Activated naive CD8-positive, alpha-beta T cell treated with anti-CD3 and anti-CD28 coated beads for 36 hours (primary cell): Measurements from ENCODE around the gene PGGHG. TPM values are rescaled to one million over a fixed set of nuclear protein-coding genes. Genes with fewer than 3 reads are reported as not detected.
"Not testable (repeated sequence)": the region's sequence is repeated elsewhere in the genome, so short reads cannot be mapped to it uniquely, and the experiment has no call there.

Source experiments
- DNase-seq: peaks from one replicate; pipeline ENCODE4 v3.0.0; 2021
- H3K27ac Mint-ChIP-seq: one replicate; pipeline ENCODE4 v1.8.0; 2022; ENCODE audit warnings: mild to moderate bottlenecking, moderate library complexity, mixed read lengths
- H3K27me3 Mint-ChIP-seq: one replicate; pipeline ENCODE4 v1.8.0; 2022; ENCODE audit warnings: mild to moderate bottlenecking, mixed read lengths
- H3K36me3 Mint-ChIP-seq: one replicate; pipeline ENCODE4 v1.8.0; 2021; ENCODE audit warnings: mild to moderate bottlenecking, mixed read lengths
- H3K4me1 Mint-ChIP-seq: one replicate; pipeline ENCODE4 v1.8.0; 2021; ENCODE audit warnings: mixed read lengths
- H3K4me3 Mint-ChIP-seq: one replicate; pipeline ENCODE4 v1.8.0; 2022; ENCODE audit warnings: mild to moderate bottlenecking, moderate library complexity, mixed read lengths
- H3K9me3 Mint-ChIP-seq: one replicate; pipeline ENCODE4 v1.8.0; 2022; ENCODE audit warnings: mixed read lengths
- total RNA-seq, 2 experiments: library from RNA; stranded (reverse); gene quantifications; one replicate each; pipeline ENCODE4 v1.2.3, GENCODE V29; 2021

Gene PGGHG
- total RNA-seq, 2 experiments from 2014 or later, result 206 to 209 TPM

DNA sequence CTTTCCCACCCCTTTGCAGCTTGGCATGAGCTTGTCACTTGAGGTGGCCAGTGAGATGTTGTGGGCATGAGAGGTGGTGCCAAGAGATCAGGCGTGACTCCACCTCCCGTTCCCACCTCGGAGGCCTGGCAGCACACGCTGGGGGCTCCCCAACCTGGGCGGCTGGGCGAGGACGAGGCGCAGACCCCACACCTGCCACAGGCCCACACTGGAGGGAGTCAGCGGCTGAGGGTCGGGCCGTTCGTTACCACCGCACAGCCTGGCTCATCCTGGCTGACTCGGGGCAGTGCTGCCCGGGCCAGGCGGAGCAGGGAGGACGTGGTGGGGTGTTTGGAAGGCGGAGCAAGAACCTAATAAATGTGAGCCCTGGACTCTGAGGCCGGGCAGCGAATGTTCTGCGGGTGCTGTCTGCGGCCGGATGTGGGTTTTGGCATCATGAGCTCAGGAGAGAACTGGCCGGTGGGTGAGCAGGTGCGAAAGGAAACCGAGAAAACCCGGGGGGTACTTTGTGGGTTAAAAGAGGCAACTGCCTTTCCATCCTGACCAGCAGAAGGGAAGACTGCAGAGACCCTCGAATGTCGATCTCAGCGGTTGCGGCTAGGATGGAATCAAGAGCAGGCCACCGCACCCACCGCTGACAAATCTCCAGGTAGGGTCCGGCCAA, 41.9 kb downstream of the PGGHG start:
- Mint-ChIP-seq H3K27me3 (peaks cover 4% of the 10 kb centered on the region), H3K4me1 (peaks cover 63% of the 10 kb centered on the region), H3K4me3 (peak overlapping the region; percentile 42), H3K36me3 (peaks cover 11% of the 10 kb centered on the region), H3K27ac (peak overlapping the region; percentile 69), H3K9me3 (peaks cover 8% of the 10 kb centered on the region)
- peak; percentile 60 for DNase-seq

- H3K4me1 Mint-ChIP-seq, result peaks cover 63% of the 10 kb centered on the region
- peaks cover 8% of the 10 kb centered on the region for H3K9me3 Mint-ChIP-seq
- DNase-seq, result no peak
- H3K27me3 Mint-ChIP-seq, result peaks cover 4% of the 10 kb centered on the region
- H3K36me3 Mint-ChIP-seq, result peaks cover 11% of the 10 kb centered on the region
- peak overlapping the region; percentile 42 for H3K4me3 Mint-ChIP-seq
- H3K27ac Mint-ChIP-seq, result peak overlapping the region; percentile 69
Observed at GRCh38 chr11:331358-332060, 42.6 kb downstream of the PGGHG start.

DNA sequence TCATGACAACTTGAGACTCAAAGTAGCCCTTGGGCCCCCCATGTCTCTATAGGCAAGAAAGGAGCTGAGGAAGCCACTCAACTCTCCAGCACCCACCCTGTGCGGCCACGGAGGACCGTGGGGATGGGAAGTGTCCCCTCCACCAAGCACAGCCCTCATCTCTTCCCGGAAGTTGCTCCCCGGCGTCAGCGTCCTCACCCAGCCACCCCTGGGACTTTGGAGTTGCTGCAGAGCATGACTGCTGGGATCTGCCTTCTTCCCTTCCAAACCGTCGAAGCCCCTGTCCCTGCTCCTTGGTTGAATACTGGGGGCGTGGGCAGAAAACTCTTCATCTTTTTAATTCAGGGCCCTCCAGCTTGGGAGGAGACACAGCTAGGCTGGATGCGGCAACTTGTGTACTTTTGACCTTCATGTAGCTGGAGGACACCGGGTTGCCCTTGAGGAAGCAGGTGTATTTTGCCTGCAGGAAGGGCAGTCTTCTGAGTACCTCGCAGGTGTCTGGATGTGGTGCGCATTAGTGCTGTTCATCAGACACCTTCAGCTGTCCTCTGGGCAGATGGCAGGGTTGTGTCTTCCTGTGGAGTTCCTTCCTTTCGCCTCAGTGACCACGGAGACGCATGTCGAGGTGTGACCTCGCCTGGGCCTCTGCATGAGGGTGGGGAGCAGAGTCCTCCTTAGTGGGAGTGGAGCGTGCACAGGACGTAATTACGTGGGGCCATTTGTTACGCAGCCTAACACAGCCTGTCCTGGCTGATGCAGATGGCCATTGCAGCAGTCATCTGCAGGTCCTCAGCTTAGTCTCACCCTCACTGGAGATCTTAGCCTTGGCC, 43.9 kb downstream of the PGGHG start:
- H3K4me1 Mint-ChIP-seq, result peaks cover 56% of the 10 kb centered on the region
- H3K9me3 Mint-ChIP-seq, result peaks cover 8% of the 10 kb centered on the region
- H3K27me3 Mint-ChIP-seq, result peaks cover 4% of the 10 kb centered on the region
- no peak for DNase-seq
- H3K27ac Mint-ChIP-seq, result peak overlapping the region; percentile 16
- peaks cover 11% of the 10 kb centered on the region for H3K36me3 Mint-ChIP-seq
- no peak overlapping the region for H3K4me3 Mint-ChIP-seq

DNA sequence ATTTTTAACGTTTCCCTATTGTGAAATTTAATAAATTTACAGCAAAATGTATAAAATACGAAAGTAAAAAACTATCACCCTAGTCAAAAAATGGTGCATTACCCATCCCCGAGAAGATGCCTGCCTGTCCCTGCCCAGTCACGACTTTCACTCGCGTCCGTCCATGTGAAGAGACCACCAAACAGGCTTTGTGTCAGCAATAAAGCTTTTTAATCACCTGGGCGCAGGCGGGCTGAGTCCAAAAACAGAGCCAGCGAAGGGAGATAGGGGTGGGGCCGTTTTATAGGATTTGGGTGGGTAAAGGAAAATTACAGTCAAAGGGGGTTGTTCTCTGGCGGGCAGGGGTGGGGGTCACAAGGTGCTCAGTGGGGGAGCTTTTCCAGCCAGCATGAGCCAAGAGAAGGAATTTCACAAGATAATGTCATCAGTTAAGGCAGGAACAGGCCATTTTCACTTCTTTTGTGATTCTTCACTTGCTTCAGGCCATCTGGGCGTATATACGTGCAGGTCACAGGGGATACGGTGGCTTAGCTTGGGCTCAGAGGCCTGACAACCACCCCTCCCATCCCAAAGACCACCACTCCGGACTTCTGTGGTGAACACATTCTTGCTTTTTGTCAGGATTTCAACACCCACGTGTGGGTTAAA, 44.8 kb downstream of the PGGHG start:
- not testable (repeated sequence) for H3K27ac Mint-ChIP-seq, H3K27me3 Mint-ChIP-seq
- H3K36me3 Mint-ChIP-seq, result peaks cover 11% of the 10 kb centered on the region

GRCh38 chr11:334264-334994, 45.5 kb downstream of the PGGHG start:
- H3K9me3 Mint-ChIP-seq, result peaks cover 3% of the 10 kb centered on the region
- H3K27ac Mint-ChIP-seq, result no peak overlapping the region
- peaks cover 4% of the 10 kb centered on the region for H3K27me3 Mint-ChIP-seq
- H3K4me1 Mint-ChIP-seq, result peaks cover 47% of the 10 kb centered on the region
- H3K4me3 Mint-ChIP-seq, result no peak overlapping the region
- DNase-seq, result no peak
- H3K36me3 Mint-ChIP-seq, result peaks cover 7% of the 10 kb centered on the region

More for the DNA sequence above, 44.8 kb downstream of the PGGHG start:
- H3K4me3 Mint-ChIP-seq, DNase-seq, H3K9me3 Mint-ChIP-seq: not testable (repeated sequence)
- H3K4me1 Mint-ChIP-seq, result peaks cover 54% of the 10 kb centered on the region

- Mint-ChIP-seq H3K9me3 (no peaks in the 10 kb centered on the region), H3K4me3 (no peak overlapping the region), H3K36me3 (peaks cover 3% of the 10 kb centered on the region), H3K4me1 (peaks cover 34% of the 10 kb centered on the region), H3K27ac (no peak overlapping the region), H3K27me3 (peaks cover 2% of the 10 kb centered on the region)
- DNase-seq, result no peak
Observed at GRCh38 chr11:335779-336658, 47.1 kb downstream of the PGGHG start.

DNA sequence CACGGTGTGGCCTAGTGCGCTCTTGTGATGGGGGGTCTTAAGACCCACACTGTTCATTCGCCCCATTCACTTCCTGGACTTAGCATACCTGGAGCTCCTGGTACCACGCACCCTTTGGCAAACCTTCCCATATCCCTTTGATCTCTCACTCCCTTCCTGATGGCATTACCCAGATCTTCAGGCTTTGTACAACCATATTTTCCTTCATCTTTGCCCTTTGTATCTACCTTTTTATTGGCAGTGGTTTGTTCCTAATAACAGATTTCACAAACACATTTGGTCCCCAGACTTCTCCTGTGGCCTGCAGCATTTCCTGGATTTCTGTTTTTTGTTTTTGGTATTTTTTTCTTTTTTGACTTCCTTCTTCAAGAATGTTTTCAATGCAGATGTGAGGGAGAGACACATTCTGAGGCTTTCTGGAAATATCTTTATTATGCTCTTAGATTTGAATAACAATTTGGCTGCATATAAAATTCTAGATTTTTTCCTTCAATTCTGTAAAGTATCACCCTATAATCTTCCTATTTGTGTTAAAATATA, 47.8 kb downstream of the PGGHG start:
- H3K4me1 Mint-ChIP-seq, result peaks cover 33% of the 10 kb centered on the region
- no peak overlapping the region for H3K27ac Mint-ChIP-seq
- H3K36me3 Mint-ChIP-seq, result peaks cover 4% of the 10 kb centered on the region

GRCh38 chr11:337711-338110, 48.8 kb downstream of the PGGHG start:
- no peak for DNase-seq
- no peaks in the 10 kb centered on the region for H3K9me3 Mint-ChIP-seq
- H3K27me3 Mint-ChIP-seq, result no peaks in the 10 kb centered on the region
- H3K36me3 Mint-ChIP-seq, result peaks cover 2% of the 10 kb centered on the region
- peaks cover 29% of the 10 kb centered on the region for H3K4me1 Mint-ChIP-seq
- H3K4me3 Mint-ChIP-seq, result no peak overlapping the region
- no peak overlapping the region for H3K27ac Mint-ChIP-seq

More for the DNA sequence above, 47.8 kb downstream of the PGGHG start:
- DNase-seq, result no peak
- H3K4me3 Mint-ChIP-seq, result no peak overlapping the region
- no peaks in the 10 kb centered on the region for H3K27me3 Mint-ChIP-seq
- H3K9me3 Mint-ChIP-seq, result no peaks in the 10 kb centered on the region

DNA sequence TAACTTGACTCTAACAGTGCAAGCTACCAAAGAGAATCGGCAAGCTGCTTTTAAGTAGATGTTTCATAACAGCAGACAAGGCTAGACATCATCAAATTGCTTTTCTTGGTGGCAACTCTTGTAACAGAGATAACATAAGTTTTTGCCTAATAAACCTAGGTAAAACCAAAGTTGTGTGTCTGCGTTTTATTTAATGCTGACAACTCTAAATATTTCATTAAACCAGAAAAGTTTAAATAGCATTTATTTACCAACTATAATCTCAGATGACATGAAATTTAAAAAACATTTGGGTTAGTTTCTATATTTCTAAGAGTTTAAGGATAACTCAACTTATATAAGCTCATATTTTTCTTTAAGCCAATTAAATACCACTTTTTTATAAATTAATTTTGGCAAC, 51.0 kb downstream of the PGGHG start:
- H3K36me3 Mint-ChIP-seq, result peaks cover 2% of the 10 kb centered on the region
- H3K4me3 Mint-ChIP-seq, result no peak overlapping the region
- no peaks in the 10 kb centered on the region for H3K9me3 Mint-ChIP-seq
- DNase-seq, result no peak
- peaks cover 26% of the 10 kb centered on the region for H3K4me1 Mint-ChIP-seq
- H3K27ac Mint-ChIP-seq, result no peak overlapping the region
- no peaks in the 10 kb centered on the region for H3K27me3 Mint-ChIP-seq

GRCh38 chr11:340539-341512, 51.9 kb downstream of the PGGHG start:
- DNase-seq, result no peak
- Mint-ChIP-seq H3K9me3 (no peaks in the 10 kb centered on the region), H3K27me3 (no peaks in the 10 kb centered on the region), H3K27ac (no peak overlapping the region), H3K4me1 (peaks cover 22% of the 10 kb centered on the region), H3K36me3 (peaks cover 2% of the 10 kb centered on the region), H3K4me3 (no peak overlapping the region)

DNA sequence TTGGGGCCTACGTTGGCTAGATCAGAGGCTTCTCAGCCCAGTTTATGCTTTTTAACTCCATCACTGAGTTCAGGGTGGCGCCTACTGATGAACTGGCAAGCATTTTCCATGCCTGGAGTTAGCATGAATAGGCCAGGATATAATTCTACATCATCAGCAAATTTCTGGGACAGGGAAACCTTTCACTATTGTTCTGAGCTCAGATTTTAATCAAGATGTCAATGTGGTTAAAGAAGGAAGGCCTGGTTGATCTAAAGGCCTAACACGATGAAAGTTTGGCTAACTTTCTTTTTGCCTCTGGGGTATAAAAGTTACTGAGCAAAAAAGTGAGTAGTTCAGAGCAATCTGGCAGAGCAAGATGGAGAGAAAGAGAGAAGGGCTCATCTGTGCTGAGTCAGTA, 53.4 kb downstream of the PGGHG start:
- Mint-ChIP-seq H3K27me3 (no peaks in the 10 kb centered on the region), H3K36me3 (peaks cover 2% of the 10 kb centered on the region), H3K27ac (no peak overlapping the region), H3K4me1 (peaks cover 11% of the 10 kb centered on the region), H3K4me3 (no peak overlapping the region), H3K9me3 (no peaks in the 10 kb centered on the region)
- DNase-seq, result no peak

GRCh38 chr11:344836-345578, 56.1 kb downstream of the PGGHG start:
- Mint-ChIP-seq H3K27ac (no peak overlapping the region), H3K4me1 (peaks cover 11% of the 10 kb centered on the region)

More at GRCh38 chr11:344836-345578, 56.1 kb downstream of the PGGHG start:
- Mint-ChIP-seq H3K27me3 (no peaks in the 10 kb centered on the region), H3K36me3 (peaks cover 2% of the 10 kb centered on the region), H3K9me3 (no peaks in the 10 kb centered on the region), H3K4me3 (no peak overlapping the region)
- no peak for DNase-seq
